HepG2 (cell line): ENCODE measurements around the gene MEPCE. TPM values are rescaled to one million over a fixed set of nuclear protein-coding genes. Genes with fewer than 3 reads are reported as not detected.

ENCODE experiments used
- ATAC-seq: fragments of 200-7000 bp; cut with Tn5 transposase; 3 replicates; pipeline ENCODE4 v1.9.1; 2020; ENCODE audit warnings: mild to moderate bottlenecking, moderate library complexity
- BruUV-seq: library from RNA; stranded (reverse); fragments of 400-500 nt; replicated peaks from 2 replicates; lab custom pipeline; 2021; lab: Mats Ljungman, UMichigan
- CTCF ChIA-PET: fragments of 300-600 bp; formaldehyde crosslinking; extraction: SDS; loops from one replicate; lab custom pipeline; 2021; ENCODE audit warnings: low total read pairs, inconsistent platforms, low intra/inter-chr PET ratio; lab: Yijun Ruan, JAX
- POLR2A ChIA-PET: fragments of 350-600 bp; sonication (Branson Sonifier 250); formaldehyde crosslinking; loops from one replicate; lab custom pipeline; 2020; ENCODE audit warnings: antibody characterized with exemption, inconsistent platforms; lab: Yijun Ruan, JAX
- DNase-seq: peaks from one replicate; pipeline ENCODE4 v3.0.0-alpha.2; 2015; ENCODE audit warnings: low spot score
- FAIRE-seq: peaks from 3 replicates; lab custom pipeline; 2011; peaks lifted over from hg19 to GRCh38; lab: Jason Lieb, UNC
- H2AFZ ChIP-seq: one replicate; pipeline ENCODE4 v1.6.1; 2011; ENCODE audit warnings: low read length, inconsistent platforms
- H3K27ac ChIP-seq: fragments of 300-600 bp; 3 replicates; pipeline ENCODE4 v1.8.0; 2011; ENCODE audit warnings: mixed run types, mild to moderate bottlenecking, mixed read lengths, low read length, inconsistent platforms; ENCODE audit not compliant: insufficient read depth; ENCODE audit errors: extremely low read length
- H3K27me3 ChIP-seq, 2 experiments: fragments of 200-600 bp in 1 of 2; 2 replicates in 1 of 2; 3 replicates in 1 of 2; pipeline versions ENCODE4 v1.6.0 to v1.8.0; 2011; ENCODE audit warnings: low read length in 2 of 2, mild to moderate bottlenecking in 2 of 2, moderate library complexity in 2 of 2, inconsistent platforms in 1 of 2; ENCODE audit not compliant: insufficient read depth in 2 of 2, control insufficient read depth in 1 of 2
- H3K36me3 ChIP-seq, 2 experiments: fragments of 200-600 bp in 1 of 2; replicated peaks in 1 of 2; 2 replicates in 1 of 2; 3 replicates in 1 of 2; pipeline versions ENCODE4 v1.5.1 to v1.8.0; 2011; ENCODE audit warnings: low read length in 2 of 2, inconsistent platforms in 1 of 2; ENCODE audit not compliant: insufficient read depth in 2 of 2, control insufficient read depth in 1 of 2
- H3K4me1 ChIP-seq: 2 replicates; pipeline ENCODE4 v1.5.1; 2012; ENCODE audit warnings: low read length, inconsistent platforms; ENCODE audit not compliant: insufficient read depth
- H3K4me2 ChIP-seq: 2 replicates; pipeline ENCODE4 v1.6.0; 2011; ENCODE audit warnings: low read depth, low read length, inconsistent platforms
- H3K4me3 ChIP-seq, 3 experiments: fragments of 200-600 bp in 1 of 3; sonication (generic), shearing (Covaris generic) in 1 of 3; replicated peaks in 1 of 3; 2 replicates each; pipeline ENCODE4 v1.5.1; 2011 to 2016; ENCODE audit warnings: low read length in 3 of 3, inconsistent platforms in 2 of 3, low read depth in 2 of 3, mild to moderate bottlenecking in 2 of 3, control low read depth in 1 of 3, mixed read lengths in 1 of 3; ENCODE audit not compliant: insufficient read depth in 1 of 3
- H3K79me2 ChIP-seq: one replicate; pipeline ENCODE4 v1.6.1; 2011; ENCODE audit warnings: low read length, inconsistent platforms; ENCODE audit not compliant: insufficient read depth
- H3K9ac ChIP-seq: 2 replicates; pipeline ENCODE4 v1.6.0; 2011; ENCODE audit warnings: mild to moderate bottlenecking, low read depth, low read length, inconsistent platforms; ENCODE audit not compliant: insufficient read depth
- H3K9me3 ChIP-seq: 2 replicates; pipeline ENCODE4 v1.5.1; 2012; ENCODE audit warnings: mild to moderate bottlenecking, low read length
- H4K20me1 ChIP-seq: 2 replicates; pipeline ENCODE4 v1.6.0; 2011; ENCODE audit warnings: inconsistent platforms, mild to moderate bottlenecking, low read length, moderate library complexity; ENCODE audit not compliant: insufficient read depth
- BORCS8-MEF2B ChIP-seq: sonication (generic); formaldehyde crosslinking; IDR thresholded peaks from 2 replicates; pipeline ENCODE4 v1.8.0; 2022; ENCODE audit warnings: mild to moderate bottlenecking, missing genetic modification reagents
- KLF16 ChIP-seq, 2 experiments: sonication (generic) in 1 of 2; formaldehyde crosslinking in 1 of 2; IDR thresholded peaks; 2 replicates each; pipeline versions ENCODE4 v1.6.1 to v1.8.0; 2016 to 2023; ENCODE audit warnings: missing genetic modification reagents in 2 of 2, missing compliant biosample characterization in 1 of 2
- NONO ChIP-seq, 2 experiments: fragments of 450-650 bp in 1 of 2; sonication (generic) in 1 of 2; formaldehyde crosslinking in 1 of 2; IDR thresholded peaks in 1 of 2; conservative IDR thresholded peaks in 1 of 2; 2 replicates each; pipeline versions ENCODE4 v1.6.1 to v1.8.0; 2017 to 2022; ENCODE audit warnings: mild to moderate bottlenecking in 1 of 2, missing genetic modification reagents in 1 of 2, moderate library complexity in 1 of 2
- NR2F2 ChIP-seq: IDR thresholded peaks from 2 replicates; pipeline ENCODE4 v1.6.1; 2012; ENCODE audit warnings: low read depth, inconsistent platforms, borderline replicate concordance
- RBFOX2 ChIP-seq: fragments of 200-400 bp; formaldehyde crosslinking; IDR thresholded peaks from 2 replicates; pipeline ENCODE4 v1.6.1; 2017; ENCODE audit warnings: low read depth, mild to moderate bottlenecking, low read length
- SIN3A ChIP-seq: IDR thresholded peaks from 2 replicates; pipeline ENCODE4 v1.6.1; 2011; ENCODE audit warnings: low read depth, mild to moderate bottlenecking, control low read depth, low read length, borderline replicate concordance
- SP5 ChIP-seq: IDR thresholded peaks from 2 replicates; pipeline ENCODE4 v1.6.1; 2016; ENCODE audit warnings: low read depth, borderline replicate concordance
- ZNF432 ChIP-seq: sonication (generic); formaldehyde crosslinking; IDR thresholded peaks from 2 replicates; pipeline ENCODE4 v1.5.0; 2020; ENCODE audit warnings: missing genetic modification reagents, mild to moderate bottlenecking, borderline replicate concordance
- ZNF451 ChIP-seq: sonication (generic); formaldehyde crosslinking; IDR thresholded peaks from 2 replicates; pipeline ENCODE4 v1.5.0; 2020; ENCODE audit warnings: mild to moderate bottlenecking, missing genetic modification reagents
- WGBS: methylation state at CpG from one replicate; pipeline ENCODE4 v1.1.6; 2017; ENCODE audit warnings: low lambda C conversion rate; 5-methylcytosine and 5-hydroxymethylcytosine counted together
- in situ Hi-C: cut with HindIII; loops from 2 replicates; pipeline ENCODE4 v1.10.0; 2017; ENCODE audit warnings: low pct_unique_long_range_greater_than_20kb; ENCODE audit not compliant: extremely low pct_ligation_motif_present
- intact Hi-C: fragments of 100-400 bp; cut with micrococcal nuclease; formaldehyde crosslinking; loops from one replicate; pipeline ENCODE4 v1.10.0; 2022; ENCODE audit not compliant: unreplicated experiment
- polyA plus RNA-seq, 8 experiments: library from polyadenylated mRNA; depleted of rRNA in 3 of 8; stranded (reverse) in 7 of 8; unstranded in 1 of 8; fragments of >200 nt; fragmentation: Illumina TruSeq in 4 of 8; extraction: Trizol in 4 of 8; gene quantifications; 2 replicates each; pipeline versions ENCODE4 v1.2.1 to v1.2.3, GENCODE V29; 2011 to 2016; ENCODE audit warnings: low read depth in 4 of 8, missing spikeins in 1 of 8, mixed read lengths in 1 of 8; ENCODE audit not compliant: insufficient read depth in 1 of 8
- total RNA-seq, 5 experiments: library from RNA; depleted of rRNA; stranded (reverse); fragments of >200 nt; fragmentation: Illumina TruSeq; extraction: Trizol; gene quantifications; 2 replicates each; pipeline ENCODE4 v1.2.3, GENCODE V29; 2016; ENCODE audit warnings: low read depth in 1 of 5
- TF ChIP-seq, protein P1 (sequence below): IDR thresholded peaks from 2 replicates; pipeline ENCODE4 v1.6.1; 2016; ENCODE audit warnings: mild to moderate bottlenecking, missing biosample characterization, missing genetic modification reagents
- TF ChIP-seq, protein P2 (sequence below): sonication (generic); formaldehyde crosslinking; IDR thresholded peaks from 2 replicates; pipeline ENCODE4 v1.5.0; 2020; ENCODE audit warnings: mild to moderate bottlenecking, missing genetic modification reagents, borderline replicate concordance

The MEPCE gene
- total and polyA plus RNA-seq, 2 of the 13 experiments (the other 11 are each of a cell fraction or from before 2014, with no cell fraction given) = 12.3 to 26.0 TPM

DNA sequence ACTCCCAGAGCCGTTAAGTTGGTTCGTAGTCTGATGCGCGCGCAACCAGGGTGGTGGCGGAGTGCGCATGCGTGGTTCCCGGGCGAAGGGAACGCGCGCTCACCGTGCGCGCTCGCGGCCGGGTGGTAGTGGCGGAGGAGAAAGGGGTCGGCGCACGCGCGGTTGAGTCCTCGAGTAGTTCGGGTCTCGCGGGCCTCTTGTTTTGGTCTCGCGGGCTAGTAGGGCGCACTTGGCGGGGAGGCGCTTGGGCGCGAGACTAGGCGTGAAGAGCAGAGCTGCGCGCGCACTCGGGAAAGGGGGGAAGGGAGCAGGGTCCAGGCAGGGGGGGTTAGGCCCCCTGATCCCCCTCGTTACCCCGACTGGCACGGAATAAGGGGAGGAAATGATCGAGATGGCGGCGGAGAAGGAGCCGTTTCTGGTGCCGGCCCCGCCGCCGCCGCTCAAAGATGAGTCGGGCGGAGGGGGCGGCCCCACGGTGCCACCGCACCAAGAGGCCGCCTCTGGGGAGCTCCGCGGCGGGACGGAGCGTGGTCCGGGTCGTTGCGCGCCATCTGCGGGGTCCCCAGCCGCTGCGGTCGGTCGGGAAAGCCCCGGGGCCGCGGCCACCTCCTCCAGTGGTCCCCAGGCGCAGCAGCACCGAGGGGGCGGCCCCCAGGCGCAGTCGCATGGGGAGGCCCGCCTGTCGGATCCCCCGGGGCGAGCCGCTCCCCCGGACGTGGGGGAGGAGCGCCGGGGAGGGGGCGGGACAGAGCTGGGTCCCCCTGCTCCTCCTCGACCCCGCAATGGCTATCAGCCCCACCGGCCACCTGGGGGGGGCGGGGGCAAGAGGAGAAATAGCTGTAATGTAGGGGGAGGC, at the start of gene MEPCE (continued):
- TF ChIP-seq NR2F2 = no peak
- TF ChIP-seq ZNF451 (CRISPR knock-in tag) = no peak
- 0 out of 4 replicates have a peak, but pooled peaks of 1 of the 2 experiments have one; percentile 20 for TF ChIP-seq KLF16 (CRISPR knock-in tag; IDR thresholded peaks at IDR 0.05)
- TF ChIP-seq ZNF432 (CRISPR knock-in tag) = no peak

DNA sequence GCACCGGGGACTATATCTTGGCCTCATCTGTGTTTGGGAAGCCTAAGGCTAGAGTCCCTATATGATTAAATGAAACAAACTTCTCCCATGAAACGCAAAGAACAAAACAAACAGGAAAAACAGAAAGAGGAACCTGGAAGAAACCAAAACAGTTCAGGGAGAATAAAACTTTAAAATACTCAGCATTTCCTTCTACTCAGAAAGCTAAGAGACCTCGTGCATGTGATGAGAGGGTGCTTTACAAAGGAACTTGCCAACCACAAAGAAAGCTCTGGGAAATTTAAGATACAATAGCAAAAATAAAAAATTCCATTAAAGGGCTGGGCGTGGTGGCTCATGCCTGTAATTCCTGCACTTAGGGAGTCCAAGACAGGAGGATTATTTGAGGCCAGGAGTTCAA, 49.4 kb upstream of the MEPCE start:
- WGBS = 9% methylated on average over 4 of the region's 4 CpGs
- POLR2A ChIA-PET = no interaction called here
- TF ChIP-seq BORCS8-MEF2B (CRISPR knock-in tag) = no peak
- TF ChIP-seq NONO (IDR thresholded peaks at IDR 0.05) = no peak
- TF ChIP-seq NONO (CRISPR knock-in tag; conservative IDR thresholded peaks at IDR 0.05) = no peak
- TF ChIP-seq, protein P1, sequence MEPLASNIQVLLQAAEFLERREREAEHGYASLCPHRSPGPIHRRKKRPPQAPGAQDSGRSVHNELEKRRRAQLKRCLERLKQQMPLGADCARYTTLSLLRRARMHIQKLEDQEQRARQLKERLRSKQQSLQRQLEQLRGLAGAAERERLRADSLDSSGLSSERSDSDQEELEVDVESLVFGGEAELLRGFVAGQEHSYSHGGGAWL (CRISPR knock-in tag) = no peak
- TF ChIP-seq, protein P2, sequence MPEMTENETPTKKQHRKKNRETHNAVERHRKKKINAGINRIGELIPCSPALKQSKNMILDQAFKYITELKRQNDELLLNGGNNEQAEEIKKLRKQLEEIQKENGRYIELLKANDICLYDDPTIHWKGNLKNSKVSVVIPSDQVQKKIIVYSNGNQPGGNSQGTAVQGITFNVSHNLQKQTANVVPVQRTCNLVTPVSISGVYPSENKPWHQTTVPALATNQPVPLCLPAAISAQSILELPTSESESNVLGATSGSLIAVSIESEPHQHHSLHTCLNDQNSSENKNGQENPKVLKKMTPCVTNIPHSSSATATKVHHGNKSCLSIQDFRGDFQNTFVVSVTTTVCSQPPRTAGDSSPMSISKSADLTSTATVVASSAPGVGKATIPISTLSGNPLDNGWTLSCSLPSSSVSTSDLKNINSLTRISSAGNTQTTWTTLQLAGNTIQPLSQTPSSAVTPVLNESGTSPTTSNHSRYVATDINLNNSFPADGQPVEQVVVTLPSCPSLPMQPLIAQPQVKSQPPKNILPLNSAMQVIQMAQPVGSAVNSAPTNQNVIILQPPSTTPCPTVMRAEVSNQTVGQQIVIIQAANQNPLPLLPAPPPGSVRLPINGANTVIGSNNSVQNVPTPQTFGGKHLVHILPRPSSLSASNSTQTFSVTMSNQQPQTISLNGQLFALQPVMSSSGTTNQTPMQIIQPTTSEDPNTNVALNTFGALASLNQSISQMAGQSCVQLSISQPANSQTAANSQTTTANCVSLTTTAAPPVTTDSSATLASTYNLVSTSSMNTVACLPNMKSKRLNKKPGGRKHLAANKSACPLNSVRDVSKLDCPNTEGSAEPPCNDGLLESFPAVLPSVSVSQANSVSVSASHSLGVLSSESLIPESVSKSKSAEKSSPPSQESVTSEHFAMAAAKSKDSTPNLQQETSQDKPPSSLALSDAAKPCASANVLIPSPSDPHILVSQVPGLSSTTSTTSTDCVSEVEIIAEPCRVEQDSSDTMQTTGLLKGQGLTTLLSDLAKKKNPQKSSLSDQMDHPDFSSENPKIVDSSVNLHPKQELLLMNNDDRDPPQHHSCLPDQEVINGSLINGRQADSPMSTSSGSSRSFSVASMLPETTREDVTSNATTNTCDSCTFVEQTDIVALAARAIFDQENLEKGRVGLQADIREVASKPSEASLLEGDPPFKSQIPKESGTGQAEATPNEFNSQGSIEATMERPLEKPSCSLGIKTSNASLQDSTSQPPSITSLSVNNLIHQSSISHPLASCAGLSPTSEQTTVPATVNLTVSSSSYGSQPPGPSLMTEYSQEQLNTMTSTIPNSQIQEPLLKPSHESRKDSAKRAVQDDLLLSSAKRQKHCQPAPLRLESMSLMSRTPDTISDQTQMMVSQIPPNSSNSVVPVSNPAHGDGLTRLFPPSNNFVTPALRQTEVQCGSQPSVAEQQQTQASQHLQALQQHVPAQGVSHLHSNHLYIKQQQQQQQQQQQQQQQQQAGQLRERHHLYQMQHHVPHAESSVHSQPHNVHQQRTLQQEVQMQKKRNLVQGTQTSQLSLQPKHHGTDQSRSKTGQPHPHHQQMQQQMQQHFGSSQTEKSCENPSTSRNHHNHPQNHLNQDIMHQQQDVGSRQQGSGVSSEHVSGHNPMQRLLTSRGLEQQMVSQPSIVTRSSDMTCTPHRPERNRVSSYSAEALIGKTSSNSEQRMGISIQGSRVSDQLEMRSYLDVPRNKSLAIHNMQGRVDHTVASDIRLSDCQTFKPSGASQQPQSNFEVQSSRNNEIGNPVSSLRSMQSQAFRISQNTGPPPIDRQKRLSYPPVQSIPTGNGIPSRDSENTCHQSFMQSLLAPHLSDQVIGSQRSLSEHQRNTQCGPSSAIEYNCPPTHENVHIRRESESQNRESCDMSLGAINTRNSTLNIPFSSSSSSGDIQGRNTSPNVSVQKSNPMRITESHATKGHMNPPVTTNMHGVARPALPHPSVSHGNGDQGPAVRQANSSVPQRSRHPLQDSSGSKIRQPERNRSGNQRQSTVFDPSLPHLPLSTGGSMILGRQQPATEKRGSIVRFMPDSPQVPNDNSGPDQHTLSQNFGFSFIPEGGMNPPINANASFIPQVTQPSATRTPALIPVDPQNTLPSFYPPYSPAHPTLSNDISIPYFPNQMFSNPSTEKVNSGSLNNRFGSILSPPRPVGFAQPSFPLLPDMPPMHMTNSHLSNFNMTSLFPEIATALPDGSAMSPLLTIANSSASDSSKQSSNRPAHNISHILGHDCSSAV (CRISPR knock-in tag) = no peak
- TF ChIP-seq SIN3A = no peak
- TF ChIP-seq SP5 (CRISPR knock-in tag) = no peak
- no peak for TF ChIP-seq RBFOX2

More for the DNA sequence above, 49.4 kb upstream of the MEPCE start:
- BruUV-seq = no TSS peak
- Histone ChIP-seq H3K79me2 (no peaks in the 10 kb centered on the region), H2AFZ (no peak overlapping the region), H3K27ac (no peak overlapping the region), H3K4me3 (no peak overlapping the region), H3K9me3 (no peaks in the 10 kb centered on the region), H3K36me3 (no peaks in the 10 kb centered on the region), H3K4me2 (no peak overlapping the region), H3K9ac (no peak overlapping the region), H3K27me3 (peaks cover 0 to 9% of the 10 kb centered on the region in 2 experiments; a peak in 1 of 5 replicates), H3K4me1 (peaks cover 12% of the 10 kb centered on the region), H4K20me1 (no peaks in the 10 kb centered on the region)
- FAIRE-seq (no peak), DNase-seq (no peak), ATAC-seq (no peak)
- CTCF ChIA-PET = no interaction called here
- intact Hi-C loops (no loop called here), in situ Hi-C loops (no loop called here)
